GM11168 (cell line): Measurements from ENCODE around the gene MMP2.

Experiments used
- in situ Hi-C: fragments of 300-500 bp; cut with MboI; formaldehyde crosslinking; loops from one replicate; pipeline ENCODE4 v1.12.0; 2022; ENCODE audit warnings: low sequenced_read_pairs; ENCODE audit not compliant: unreplicated experiment

Gene MMP2

DNA sequence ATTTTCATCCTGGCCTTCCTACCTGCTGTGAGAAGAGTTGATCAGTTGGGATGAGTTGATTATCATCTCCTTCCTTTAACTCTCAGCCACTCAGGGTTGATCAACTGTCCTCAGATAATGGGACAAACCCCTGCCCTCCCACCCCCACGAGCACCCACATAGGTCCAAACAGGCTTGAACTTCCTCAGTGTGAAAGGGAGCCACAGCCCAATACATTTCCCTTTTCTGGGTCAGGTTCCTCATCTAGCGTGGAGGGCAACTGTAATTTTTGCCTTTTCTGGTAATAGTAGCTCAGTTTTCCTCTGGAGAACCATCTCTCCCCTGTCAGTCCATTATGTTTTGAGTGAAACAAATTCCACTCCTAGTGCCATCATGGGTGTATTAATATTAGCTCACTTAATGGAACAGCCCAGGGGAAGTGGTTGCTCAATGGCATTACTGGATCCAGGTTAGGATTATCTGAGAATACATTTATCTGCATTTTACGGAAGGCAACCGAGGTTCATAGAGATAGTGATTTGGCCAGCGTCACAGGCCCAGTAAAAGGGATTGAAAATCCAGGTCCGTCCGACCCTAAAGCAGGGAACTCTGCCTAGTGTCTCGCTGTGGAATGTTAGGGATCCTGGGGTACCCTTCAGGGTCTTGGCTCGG is 29.4 kb downstream of the MMP2 start:
- in situ Hi-C loops, result no loop called here

DNA sequence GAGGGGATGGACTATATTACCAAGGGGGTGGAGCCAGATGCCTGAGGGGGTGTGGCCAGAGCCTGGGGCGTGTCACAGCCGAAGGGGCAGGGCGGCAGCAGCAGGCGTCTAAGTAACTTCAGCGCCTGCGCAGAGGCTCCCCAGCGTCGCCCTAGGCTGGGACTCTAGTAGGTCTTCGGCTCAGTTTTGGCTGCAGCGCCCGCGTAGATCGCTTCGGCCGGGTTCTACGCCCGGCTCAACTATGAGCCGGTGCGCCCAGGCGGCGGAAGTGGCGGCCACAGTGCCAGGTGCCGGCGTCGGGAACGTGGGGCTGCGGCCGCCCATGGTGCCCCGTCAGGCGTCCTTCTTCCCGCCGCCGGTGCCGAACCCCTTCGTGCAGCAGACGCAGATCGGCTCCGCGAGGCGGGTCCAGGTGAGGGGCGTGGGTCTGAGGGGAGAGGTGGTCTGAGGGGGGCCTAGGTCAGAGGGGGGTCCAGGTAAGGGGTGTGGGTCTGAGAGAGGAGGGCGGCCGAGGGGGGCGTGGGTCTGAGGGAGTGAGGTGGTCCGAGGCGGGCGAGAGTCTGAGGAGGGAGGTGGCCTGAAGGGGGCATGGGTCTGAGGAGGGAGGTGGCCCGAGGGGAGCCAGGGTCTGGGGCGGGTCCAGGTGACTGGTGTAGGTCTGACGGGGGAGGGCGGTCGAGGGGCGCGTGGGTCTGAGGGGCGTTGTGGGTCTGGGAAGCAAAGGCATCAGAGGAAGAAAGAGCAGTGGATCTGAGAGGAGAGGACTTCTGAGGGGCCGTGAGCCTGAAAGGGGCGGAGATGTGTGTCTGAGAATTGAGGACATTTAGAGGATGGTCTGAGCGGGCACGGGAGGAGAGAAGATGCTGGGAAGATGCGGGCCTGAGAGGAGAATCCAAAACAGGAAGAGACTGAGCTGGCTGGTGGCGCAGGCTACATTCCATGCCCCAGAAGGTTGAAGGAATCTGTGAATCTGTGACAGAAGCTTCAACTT is 30.2 kb downstream of the MMP2 start, which contains the start of gene LPCAT2:
TSS of gene LPCAT2 (plus strand) at position 132 of the 991 bp plus-strand sequence. CDS start at position 242, 110 bp downstream.
- in situ Hi-C loops, result no loop called here

DNA sequence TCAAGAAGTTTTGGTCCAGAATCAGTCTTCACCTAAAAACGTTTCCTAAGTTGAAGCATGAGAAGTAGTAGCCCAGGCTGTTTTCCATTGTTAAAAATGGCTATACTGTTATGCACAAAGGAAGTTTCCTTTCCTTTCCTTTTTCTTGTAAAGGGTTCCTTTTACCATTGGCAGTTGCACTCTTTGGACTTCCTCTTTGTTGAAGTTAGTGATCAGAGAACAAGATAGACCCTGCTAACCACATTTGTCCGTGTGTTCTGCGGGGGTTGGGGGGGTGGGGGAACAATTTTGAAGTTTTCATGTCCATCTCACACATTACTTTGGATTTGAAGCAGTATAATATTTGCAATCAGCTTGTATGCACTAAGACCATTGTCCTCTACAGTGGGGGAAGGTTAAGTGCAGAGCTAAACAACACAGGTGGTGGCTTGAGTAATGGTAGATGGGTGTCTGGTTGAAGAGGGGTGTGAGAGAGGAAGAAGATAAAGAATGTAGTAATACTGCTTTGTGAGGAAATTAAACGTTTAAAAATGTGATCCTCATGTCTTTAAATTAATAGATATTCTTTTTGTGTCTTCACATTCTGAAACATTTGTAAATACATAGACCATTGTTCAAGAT is 31.3 kb downstream of the MMP2 start:
- in situ Hi-C loops, result no loop called here

DNA sequence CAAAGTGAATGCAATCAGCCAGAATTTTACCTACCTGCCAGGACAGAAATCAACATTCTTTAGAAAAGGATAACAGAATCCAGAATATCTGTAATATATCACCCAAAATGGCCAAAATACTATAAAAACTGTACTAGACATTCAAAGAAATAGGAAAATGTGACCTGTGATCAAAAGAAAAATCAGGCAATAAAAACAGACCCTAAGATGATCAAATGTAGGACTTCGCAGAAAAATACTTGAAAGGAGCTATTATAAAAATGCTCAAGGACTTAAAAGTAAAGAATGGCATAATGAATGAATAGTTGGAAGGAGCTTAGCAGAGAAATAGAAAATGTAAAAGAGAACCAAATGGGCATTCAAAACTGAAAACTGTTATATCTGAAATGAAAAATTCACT is 33.9 kb downstream of the MMP2 start:
- in situ Hi-C loops, result no loop called here

DNA sequence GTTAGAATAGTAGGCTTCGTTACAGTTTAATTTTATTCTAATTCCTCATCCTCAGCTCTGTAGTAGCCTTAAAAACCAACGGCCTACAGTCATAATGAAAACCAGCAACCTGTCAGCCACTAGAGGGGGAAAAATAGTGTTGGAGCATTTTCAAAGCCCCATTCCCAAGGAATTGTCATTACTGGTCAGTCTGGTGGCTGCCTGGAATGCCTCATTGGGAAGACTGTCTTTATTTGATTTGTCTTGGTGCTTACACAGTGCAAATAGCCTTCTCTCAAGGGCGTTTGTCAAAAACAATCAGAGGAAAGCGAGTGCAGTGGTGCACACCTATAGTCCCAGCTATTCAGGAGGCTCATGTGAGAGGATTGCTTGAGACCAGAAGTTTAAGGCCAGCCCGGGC is 34.6 kb downstream of the MMP2 start:
- in situ Hi-C loops, result no loop called here

DNA sequence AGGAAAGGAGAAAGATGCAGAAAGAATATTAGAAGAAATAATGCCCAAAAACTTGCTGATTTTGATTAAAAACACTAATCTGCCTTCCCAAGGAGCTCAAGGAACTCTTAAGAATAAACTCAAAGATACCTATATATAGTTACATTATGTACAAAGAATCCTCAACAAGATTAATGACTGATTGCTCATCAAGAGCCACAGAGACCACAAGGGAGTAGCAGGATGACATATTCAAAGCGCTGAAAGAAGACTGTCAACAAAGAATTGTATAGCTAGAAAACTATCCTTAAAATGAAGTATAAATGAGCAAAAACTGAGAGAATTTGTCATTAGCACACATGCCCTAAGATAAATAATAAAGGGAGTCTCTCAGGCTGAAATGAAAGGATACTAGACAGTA is 36.1 kb downstream of the MMP2 start:
- in situ Hi-C loops, result no loop called here

DNA sequence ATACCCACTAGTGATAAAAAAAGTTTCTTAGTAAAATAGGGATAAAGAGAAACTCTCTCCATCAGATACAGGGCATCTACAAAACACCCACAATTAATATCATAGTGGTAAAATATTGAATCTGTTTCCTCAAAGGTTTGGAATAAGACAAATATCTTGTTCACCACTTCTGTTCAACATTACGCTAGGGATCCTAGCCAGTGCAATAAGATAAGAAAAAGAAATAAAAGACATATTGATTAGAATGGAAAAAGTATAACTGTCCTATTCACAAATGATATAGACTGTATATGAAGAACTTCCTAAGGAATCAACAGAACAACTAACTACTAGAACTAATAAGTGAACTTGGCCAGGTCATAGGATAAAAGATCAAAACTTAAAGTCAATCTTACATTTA is 42.8 kb downstream of the MMP2 start:
- in situ Hi-C loops, result no loop called here

DNA sequence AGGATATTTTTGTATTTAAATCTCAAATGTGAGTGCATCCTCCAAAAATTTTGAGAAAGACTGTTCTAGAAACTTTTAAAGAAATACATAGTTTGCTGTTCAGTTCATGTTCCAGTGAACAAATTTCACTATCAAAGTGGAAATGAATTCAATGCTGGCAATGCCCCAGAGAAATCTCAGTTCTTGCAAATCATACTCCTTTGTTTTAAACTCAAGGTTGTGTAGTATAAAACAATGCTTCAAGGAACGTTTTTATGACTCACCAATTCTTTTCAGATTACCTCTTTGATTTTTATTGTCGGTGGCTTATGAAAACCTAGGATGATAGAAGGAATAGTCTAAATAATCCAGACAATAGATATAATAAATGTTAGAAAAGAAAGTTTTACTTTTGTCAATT is 47.4 kb downstream of the MMP2 start:
- in situ Hi-C loops, result no loop called here

DNA sequence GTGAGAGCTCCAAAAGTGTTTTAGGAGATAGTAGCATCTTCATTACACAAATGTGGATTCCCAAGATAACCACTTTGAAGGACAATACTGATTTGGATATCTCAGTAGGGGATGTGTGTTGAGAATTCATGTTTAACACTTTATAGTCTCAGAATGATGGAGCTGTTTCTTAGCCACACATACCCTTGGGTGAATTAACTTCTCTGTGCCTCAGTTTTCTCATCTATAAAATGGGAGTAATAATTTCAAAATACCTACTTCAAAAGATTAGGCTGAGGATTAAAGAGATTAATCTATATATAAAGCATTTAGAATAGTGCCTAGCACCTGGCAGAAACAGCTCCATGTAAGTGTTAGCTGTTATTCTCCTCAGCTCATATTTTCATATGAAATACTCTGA is 48.9 kb downstream of the MMP2 start:
- in situ Hi-C loops, result no loop called here

DNA sequence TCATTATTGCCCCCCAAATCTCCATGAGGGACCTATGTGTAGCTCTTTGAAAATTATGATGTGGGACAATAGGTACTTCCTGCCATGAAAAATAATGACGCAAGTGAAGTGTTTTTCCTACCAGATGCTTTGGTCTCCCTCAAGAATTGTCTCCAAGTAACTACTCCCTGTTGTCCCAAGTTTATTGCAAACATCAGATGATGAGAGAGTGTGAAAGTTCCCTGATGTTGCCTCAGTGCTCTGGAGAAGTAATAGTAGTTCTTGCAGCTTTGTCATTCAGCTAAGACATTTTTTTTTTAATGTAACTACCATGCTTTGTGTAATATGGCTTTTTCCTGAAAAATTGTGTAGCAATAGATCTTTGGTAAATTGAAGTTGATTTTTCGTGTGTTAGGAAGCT is 50.0 kb downstream of the MMP2 start:
- in situ Hi-C loops, result no loop called here

DNA sequence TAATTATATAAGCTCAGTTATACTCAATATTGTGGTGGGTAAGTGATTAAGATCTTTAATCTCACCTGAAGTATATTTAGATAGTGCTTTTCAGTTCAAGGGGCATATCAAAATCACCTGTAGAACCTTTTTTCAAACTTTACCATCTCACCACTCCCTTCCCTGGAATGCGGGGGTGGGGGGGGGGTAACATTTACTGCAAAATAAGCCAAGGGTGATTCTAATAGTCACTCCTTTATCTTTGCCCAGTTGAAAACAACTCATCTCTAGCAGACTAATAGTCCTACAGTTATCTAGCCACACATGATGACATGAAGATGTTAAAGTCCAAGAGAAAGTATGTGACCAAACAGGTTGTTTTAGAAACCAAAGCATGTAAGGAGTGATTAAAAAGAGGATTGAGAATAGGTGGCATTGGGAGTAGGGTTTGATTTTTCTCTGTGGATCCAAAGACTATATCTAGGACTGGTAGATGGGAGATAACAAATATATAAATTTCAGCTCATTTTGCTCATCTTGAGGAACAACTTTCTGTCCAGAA is 51.4 kb downstream of the MMP2 start:
- in situ Hi-C loops, result no loop called here

DNA sequence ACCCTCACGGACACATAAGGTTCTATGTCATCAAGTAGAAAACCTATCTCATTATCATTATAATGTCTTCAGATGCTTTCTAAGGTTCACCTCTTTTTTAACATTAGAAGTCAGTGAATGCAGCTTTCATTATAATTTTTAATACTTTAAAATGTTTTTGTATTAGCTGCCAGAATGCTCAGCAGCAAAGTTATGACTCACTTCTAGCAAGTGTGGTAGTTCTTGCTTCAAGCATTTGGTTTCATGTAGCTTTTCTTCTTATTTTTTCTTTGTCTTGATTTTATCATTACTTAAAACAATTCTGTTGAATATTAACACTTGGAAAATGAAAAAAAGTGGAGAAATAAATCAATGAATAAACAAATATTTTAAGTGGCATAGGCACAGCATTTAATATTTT is 53.2 kb downstream of the MMP2 start:
- in situ Hi-C loops, result no loop called here

DNA sequence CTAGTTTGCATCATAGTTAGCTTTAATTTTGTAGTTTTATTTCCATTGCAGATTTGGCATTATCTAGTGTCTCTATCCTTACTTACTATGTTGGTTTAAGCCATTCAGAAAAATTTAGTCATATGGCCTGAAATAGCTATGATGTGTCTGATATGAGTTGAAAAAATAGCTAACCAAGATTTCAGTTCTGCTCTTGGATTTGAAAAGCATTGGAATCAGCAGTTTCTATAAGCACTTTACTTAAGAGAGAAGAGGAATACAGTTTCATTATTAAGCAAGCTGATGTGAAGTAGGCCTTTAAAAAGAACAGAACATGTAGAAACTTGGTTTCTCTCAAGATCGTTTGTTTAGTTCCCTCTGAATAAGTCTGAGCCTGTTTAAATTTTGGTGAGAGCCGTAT is 55.8 kb downstream of the MMP2 start:
- in situ Hi-C loops, result no loop called here

DNA sequence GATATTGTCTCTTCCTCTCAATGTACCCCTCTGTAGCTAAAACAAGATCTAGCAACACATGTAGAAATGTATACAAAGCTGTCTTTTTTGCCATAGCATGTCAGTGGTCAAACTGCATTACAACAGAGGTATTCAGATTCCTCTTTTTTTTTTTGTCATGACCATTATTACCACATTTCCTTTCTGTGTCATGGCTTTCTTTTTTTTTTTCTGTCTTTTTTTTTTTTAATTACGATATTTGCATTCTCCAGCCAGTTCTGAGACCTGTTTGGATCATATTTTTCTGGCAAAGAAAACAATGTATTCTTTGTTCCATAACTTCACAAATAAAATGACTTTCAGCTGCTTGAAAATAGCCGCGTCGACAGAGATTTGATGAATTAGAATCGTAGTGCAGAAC is 60.1 kb downstream of the MMP2 start:
- in situ Hi-C loops, result no loop called here

DNA sequence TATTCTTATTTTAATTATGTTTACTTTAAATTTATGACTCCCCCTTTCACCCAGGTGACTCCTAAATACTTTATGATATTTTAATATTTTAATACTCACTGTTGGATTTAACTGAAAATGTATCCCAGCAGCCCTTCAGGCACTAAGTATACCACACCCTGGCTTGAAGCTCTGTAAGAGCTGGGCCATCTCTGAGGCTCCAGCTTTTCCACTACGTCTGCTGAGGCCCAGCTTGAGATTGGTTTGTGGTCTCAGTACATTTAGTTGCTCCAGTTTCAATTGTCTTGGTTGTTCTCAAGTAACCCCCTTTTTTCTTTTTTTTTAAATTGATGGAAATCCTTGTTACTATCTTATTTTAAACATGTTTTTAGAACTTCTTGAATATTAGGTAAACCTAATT is 60.5 kb downstream of the MMP2 start:
- in situ Hi-C loops, result no loop called here

DNA sequence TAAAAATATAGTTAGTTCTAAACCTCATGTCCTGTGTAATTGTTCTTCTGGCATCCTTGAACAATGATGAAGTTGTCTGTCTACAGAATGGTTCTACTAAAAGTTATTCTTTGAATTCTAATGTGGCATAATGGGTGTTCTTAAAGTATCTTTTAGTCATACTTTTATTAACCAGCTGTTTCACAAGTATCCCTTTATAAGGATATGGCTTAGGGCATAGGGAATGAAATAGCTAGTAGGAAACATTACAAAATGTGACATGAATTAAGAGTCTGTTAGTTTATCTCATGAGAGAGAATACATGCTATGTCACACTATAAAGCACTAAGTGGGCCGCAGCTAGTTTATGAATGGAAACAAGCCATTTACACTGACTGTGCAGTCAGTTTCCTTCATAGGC is 61.2 kb downstream of the MMP2 start:
- in situ Hi-C loops, result no loop called here

DNA sequence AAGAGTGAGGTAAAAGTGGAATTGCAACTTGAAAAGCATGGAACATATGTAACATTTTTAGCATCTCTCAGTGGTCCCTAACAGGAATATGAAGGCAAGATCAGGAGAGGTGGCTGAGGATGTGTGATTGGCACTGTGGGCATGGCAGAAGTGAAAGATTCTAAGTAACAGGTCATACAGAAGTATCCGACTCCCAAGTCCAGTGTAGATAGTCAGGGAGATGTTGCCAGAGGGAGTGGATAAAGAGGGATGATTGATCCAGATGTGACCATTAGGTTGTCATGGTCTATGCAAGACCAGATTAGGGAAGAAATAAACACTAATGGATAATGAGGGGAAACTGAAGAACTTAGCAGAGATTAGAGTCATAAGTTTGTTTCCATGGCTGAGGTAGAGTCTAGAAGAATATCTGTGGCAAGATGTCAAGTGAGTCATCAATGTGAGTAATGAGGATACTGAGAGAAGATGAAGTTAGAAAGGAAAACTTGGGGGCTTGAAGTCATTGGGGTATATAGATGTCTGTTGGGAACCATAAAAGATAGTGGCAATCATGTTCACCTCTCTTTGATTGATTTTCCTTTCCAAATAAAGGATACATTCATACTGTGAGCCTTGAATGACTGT is 63.6 kb downstream of the MMP2 start:
- in situ Hi-C loops, result no loop called here

DNA sequence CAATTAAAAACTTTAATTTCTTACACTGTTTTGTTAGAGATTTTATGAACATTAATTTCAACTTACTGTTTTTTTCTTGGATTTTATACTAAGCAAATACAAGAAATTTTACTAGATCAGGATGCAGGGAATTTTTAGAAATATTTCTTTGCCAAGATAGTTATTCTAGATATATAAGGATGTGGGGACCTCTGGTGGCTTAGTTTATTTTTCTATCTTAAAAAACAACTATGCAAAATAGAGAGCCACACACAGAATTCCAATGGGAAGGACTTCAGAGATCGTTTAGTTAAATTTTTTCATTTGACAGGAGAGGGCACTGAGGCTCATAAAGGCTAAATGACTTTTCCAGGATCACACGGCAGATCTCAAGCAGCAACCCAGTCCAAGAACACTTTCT is 64.5 kb downstream of the MMP2 start:
- in situ Hi-C loops, result no loop called here

DNA sequence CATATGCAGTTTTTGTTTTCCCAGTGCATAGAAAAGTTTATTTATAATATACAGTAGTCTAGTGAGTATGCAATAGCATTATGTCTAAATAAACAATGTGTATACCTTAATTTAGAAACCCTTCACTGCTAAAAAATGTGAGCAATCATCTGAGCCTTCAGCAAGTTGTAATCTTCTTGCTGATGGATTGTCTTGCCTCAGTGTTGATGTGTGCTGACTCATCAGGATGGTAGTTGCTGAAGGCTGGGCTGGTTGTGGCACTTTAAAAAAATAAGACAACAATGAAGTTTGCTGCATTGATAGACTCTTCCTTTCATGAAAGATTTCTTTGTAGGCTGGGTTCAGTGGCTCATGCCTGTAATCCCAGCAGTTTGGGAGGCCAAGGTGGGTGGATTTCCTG is 73.6 kb downstream of the MMP2 start:
- in situ Hi-C loops, result no loop called here

DNA sequence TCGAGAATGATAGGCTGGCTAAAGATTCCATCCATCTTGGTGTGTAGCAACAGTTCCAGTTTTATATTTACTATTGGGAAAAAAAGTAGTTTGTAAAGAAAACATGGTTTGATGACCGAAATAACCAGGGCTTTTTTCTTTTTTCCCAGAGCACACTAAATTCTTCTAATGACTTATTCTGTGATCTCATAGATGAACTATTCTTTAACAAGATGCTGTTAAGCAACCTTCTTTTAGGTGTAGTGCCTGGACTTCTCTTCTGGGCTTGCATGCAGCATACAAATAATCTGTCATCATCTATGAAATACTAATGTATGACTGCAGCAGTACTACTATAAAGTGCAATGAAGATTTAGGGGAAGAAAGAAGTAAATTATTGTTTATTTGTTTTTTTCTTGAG is 76.4 kb downstream of the MMP2 start:
- in situ Hi-C loops, result no loop called here
